ENCODE data around the gene MSANTD3.

The MSANTD3 gene

GRCh38 chr9:100449420-100449819, 22.5 kb downstream of the MSANTD3 start:
- peak; percentile 78 for DNase-seq
- no peaks in the 10 kb centered on the region for H3K36me3 ChIP-seq (replicated peaks; ENCODE audit: insufficient read depth, low read length)
- TF ChIP-seq EZH2phosphoT487 (IDR thresholded peaks at IDR 0.05; ENCODE audit: low read length) (no peak), CTCF (IDR thresholded peaks at IDR 0.05; ENCODE audit: low read length) (no peak), EZH2 (optimal IDR thresholded peaks at IDR 0.05; ENCODE audit: low read depth, low read length) (no peak)

GRCh38 chr9:100452894-100453293, 26.0 kb downstream of the MSANTD3 start:
- TF ChIP-seq EZH2phosphoT487 (IDR thresholded peaks at IDR 0.05; ENCODE audit: low read length): no peak
- peaks cover 25% of the 10 kb centered on the region for H3F3A ChIP-seq (ENCODE audit: insufficient read depth, low read length)

More at GRCh38 chr9:100449420-100449819, 22.5 kb downstream of the MSANTD3 start:
- Histone ChIP-seq H3K4me2 (ENCODE audit: low read depth, low read length) (peak overlapping the region; percentile 69), H3K27me3 (replicated peaks; ENCODE audit: insufficient read depth, low read length) (no peaks in the 10 kb centered on the region), H3K27ac (ENCODE audit: low read length) (peak overlapping the region; percentile 74), H3K4me3 (ENCODE audit: low read length) (peak overlapping the region; percentile 20), H4K20me1 (ENCODE audit: insufficient read depth, low read length) (no peaks in the 10 kb centered on the region), H2AFZ (ENCODE audit: low read length) (no peak overlapping the region), H3K4me1 (ENCODE audit: low read length) (peaks cover 54% of the 10 kb centered on the region), H3K9me3 (replicated peaks; ENCODE audit: insufficient read depth, low read length) (no peaks in the 10 kb centered on the region), H3K9me2 (replicated peaks; ENCODE audit: insufficient read depth, low read length) (no peaks in the 10 kb centered on the region), H3F3A (ENCODE audit: insufficient read depth, low read length) (peaks cover 32% of the 10 kb centered on the region), H3K79me2 (ENCODE audit: low read length) (0 out of 2 replicates have a peak, but pooled peaks cover 3% of the 10 kb centered on the region), H3K9ac (ENCODE audit: low read length) (peak overlapping the region; percentile 14; the same call in 1 of the 2 replicates)

GRCh38 chr9:100455470-100455869, 28.5 kb downstream of the MSANTD3 start:
- H3K27ac ChIP-seq (ENCODE audit: low read length): no peak overlapping the region
- H2AFZ ChIP-seq (ENCODE audit: low read length): no peak overlapping the region
- H3K9me3 ChIP-seq (replicated peaks; ENCODE audit: insufficient read depth, low read length): no peaks in the 10 kb centered on the region
- H3K4me1 ChIP-seq (ENCODE audit: low read length): peaks cover 5% of the 10 kb centered on the region
- no peaks in the 10 kb centered on the region for H3K9me2 ChIP-seq (replicated peaks; ENCODE audit: insufficient read depth, low read length)
- H3K79me2 ChIP-seq (ENCODE audit: low read length): no peaks in the 10 kb centered on the region
- DNase-seq: no peak
- no peaks in the 10 kb centered on the region for H3K36me3 ChIP-seq (replicated peaks; ENCODE audit: insufficient read depth, low read length)
- H3K4me3 ChIP-seq (ENCODE audit: low read length): no peak overlapping the region
- no peaks in the 10 kb centered on the region for H4K20me1 ChIP-seq (ENCODE audit: insufficient read depth, low read length)
- no peaks in the 10 kb centered on the region for H3K27me3 ChIP-seq (replicated peaks; ENCODE audit: insufficient read depth, low read length)
- no peak overlapping the region for H3K9ac ChIP-seq (ENCODE audit: low read length)
- H3F3A ChIP-seq (ENCODE audit: insufficient read depth, low read length): no peaks in the 10 kb centered on the region
- no peak overlapping the region for H3K4me2 ChIP-seq (ENCODE audit: low read depth, low read length)
- TF ChIP-seq EZH2phosphoT487 (IDR thresholded peaks at IDR 0.05; ENCODE audit: low read length) (no peak), CTCF (IDR thresholded peaks at IDR 0.05; ENCODE audit: low read length) (no peak), EZH2 (optimal IDR thresholded peaks at IDR 0.05; ENCODE audit: low read depth, low read length) (no peak)

More at GRCh38 chr9:100452894-100453293, 26.0 kb downstream of the MSANTD3 start:
- no peaks in the 10 kb centered on the region for H4K20me1 ChIP-seq (ENCODE audit: insufficient read depth, low read length)
- H3K4me3 ChIP-seq (ENCODE audit: low read length): no peak overlapping the region
- DNase-seq: no peak
- H3K9me2 ChIP-seq (replicated peaks; ENCODE audit: insufficient read depth, low read length): no peaks in the 10 kb centered on the region
- H3K79me2 ChIP-seq (ENCODE audit: low read length): no peaks in the 10 kb centered on the region
- no peaks in the 10 kb centered on the region for H3K36me3 ChIP-seq (replicated peaks; ENCODE audit: insufficient read depth, low read length)
- H2AFZ ChIP-seq (ENCODE audit: low read length): no peak overlapping the region
- no peak overlapping the region for H3K4me2 ChIP-seq (ENCODE audit: low read depth, low read length)
- no peaks in the 10 kb centered on the region for H3K9me3 ChIP-seq (replicated peaks; ENCODE audit: insufficient read depth, low read length)
- no peaks in the 10 kb centered on the region for H3K27me3 ChIP-seq (replicated peaks; ENCODE audit: insufficient read depth, low read length)
- H3K9ac ChIP-seq (ENCODE audit: low read length): no peak overlapping the region
- no peak overlapping the region for H3K27ac ChIP-seq (ENCODE audit: low read length)
- H3K4me1 ChIP-seq (ENCODE audit: low read length): peaks cover 30% of the 10 kb centered on the region

GRCh38 chr9:100457517-100457916, 30.6 kb downstream of the MSANTD3 start:
- no peaks in the 10 kb centered on the region for H3K9me2 ChIP-seq (replicated peaks; ENCODE audit: insufficient read depth, low read length)

More at GRCh38 chr9:100457517-100457916, 30.6 kb downstream of the MSANTD3 start:
- Histone ChIP-seq H3K4me2 (ENCODE audit: low read depth, low read length) (no peak overlapping the region), H3K9me3 (replicated peaks; ENCODE audit: insufficient read depth, low read length) (no peaks in the 10 kb centered on the region), H3K27ac (ENCODE audit: low read length) (no peak overlapping the region), H3K79me2 (ENCODE audit: low read length) (no peaks in the 10 kb centered on the region), H2AFZ (ENCODE audit: low read length) (no peak overlapping the region), H4K20me1 (ENCODE audit: insufficient read depth, low read length) (no peaks in the 10 kb centered on the region), H3K36me3 (replicated peaks; ENCODE audit: insufficient read depth, low read length) (no peaks in the 10 kb centered on the region), H3K4me1 (ENCODE audit: low read length) (no peaks in the 10 kb centered on the region), H3K27me3 (replicated peaks; ENCODE audit: insufficient read depth, low read length) (no peaks in the 10 kb centered on the region), H3K9ac (ENCODE audit: low read length) (no peak overlapping the region), H3F3A (ENCODE audit: insufficient read depth, low read length) (no peaks in the 10 kb centered on the region), H3K4me3 (ENCODE audit: low read length) (no peak overlapping the region)
- no peak for DNase-seq
- TF ChIP-seq CTCF (IDR thresholded peaks at IDR 0.05; ENCODE audit: low read length): no peak
- no peak for TF ChIP-seq EZH2phosphoT487 (IDR thresholded peaks at IDR 0.05; ENCODE audit: low read length)
- no peak for TF ChIP-seq EZH2 (optimal IDR thresholded peaks at IDR 0.05; ENCODE audit: low read depth, low read length)

All from MM.1S (cell line).